ENCODE results near the gene RAB7A.
"Not testable (repeated sequence)": the region's sequence is repeated elsewhere in the genome, so short reads cannot be mapped to it uniquely, and the experiment has no call there.

RAB7A gene

GRCh38 chr3:128710816-128711433 is 15.1 kb upstream of the RAB7A start:
- DNase-seq (ENCODE audit: low read depth in 1 of 2, low spot score in 1 of 2): no peak

GRCh38 chr3:128712848-128713247 is 13.1 kb upstream of the RAB7A start:
- no peak for DNase-seq (ENCODE audit: low read depth in 1 of 2, low spot score in 1 of 2)

- DNase-seq (ENCODE audit: low read depth in 1 of 2, low spot score in 1 of 2): no peak
Measured at GRCh38 chr3:128714887-128715491, 11.0 kb upstream of the RAB7A start.

GRCh38 chr3:128718892-128719291 is 7.1 kb upstream of the RAB7A start:
- not testable (repeated sequence) for DNase-seq (ENCODE audit: low read depth in 1 of 2, low spot score in 1 of 2)

- DNase-seq (ENCODE audit: low read depth in 1 of 2, low spot score in 1 of 2): no peak
Measured at GRCh38 chr3:128720891-128721290, 5.1 kb upstream of the RAB7A start.

- no peak for DNase-seq (ENCODE audit: low read depth in 1 of 2, low spot score in 1 of 2)
Measured at GRCh38 chr3:128723477-128723876, 2.5 kb upstream of the RAB7A start.

GRCh38 chr3:128725547-128726022 is 398 bp upstream of the RAB7A start:
- no peak for DNase-seq (ENCODE audit: low read depth in 1 of 2, low spot score in 1 of 2)

GRCh38 chr3:128727059-128727458 is 1.1 kb downstream of the RAB7A start:
- no peak for DNase-seq (ENCODE audit: low read depth in 1 of 2, low spot score in 1 of 2)

- DNase-seq (ENCODE audit: low read depth in 1 of 2, low spot score in 1 of 2): no peak
Measured at GRCh38 chr3:128727485-128727884, 1.5 kb downstream of the RAB7A start.

- no peak for DNase-seq (ENCODE audit: low read depth in 1 of 2, low spot score in 1 of 2)
Measured at GRCh38 chr3:128727996-128728395, 2.0 kb downstream of the RAB7A start.

- DNase-seq (ENCODE audit: low read depth in 1 of 2, low spot score in 1 of 2): not testable (repeated sequence)
Measured at GRCh38 chr3:128728521-128728920, 2.5 kb downstream of the RAB7A start.

GRCh38 chr3:128730471-128730870 is 4.5 kb downstream of the RAB7A start:
- DNase-seq (ENCODE audit: low read depth in 1 of 2, low spot score in 1 of 2): no peak

- DNase-seq (ENCODE audit: low read depth in 1 of 2, low spot score in 1 of 2): no peak
Measured at GRCh38 chr3:128734523-128735189, 8.7 kb downstream of the RAB7A start.

GRCh38 chr3:128735287-128735686 is 9.3 kb downstream of the RAB7A start:
- no peak for DNase-seq (ENCODE audit: low read depth in 1 of 2, low spot score in 1 of 2)

GRCh38 chr3:128735884-128736283 is 9.9 kb downstream of the RAB7A start:
- DNase-seq (ENCODE audit: low read depth in 1 of 2, low spot score in 1 of 2): no peak

GRCh38 chr3:128736601-128737000 is 10.6 kb downstream of the RAB7A start:
- no peak for DNase-seq (ENCODE audit: low read depth in 1 of 2, low spot score in 1 of 2)

GRCh38 chr3:128740621-128741020 is 14.6 kb downstream of the RAB7A start:
- DNase-seq (ENCODE audit: low read depth in 1 of 2, low spot score in 1 of 2): no peak

GRCh38 chr3:128742821-128743594 is 17.0 kb downstream of the RAB7A start:
- no peak for DNase-seq (ENCODE audit: low read depth in 1 of 2, low spot score in 1 of 2)

GRCh38 chr3:128745742-128746141 is 19.8 kb downstream of the RAB7A start:
- DNase-seq (ENCODE audit: low read depth in 1 of 2, low spot score in 1 of 2): no peak

- DNase-seq (ENCODE audit: low read depth in 1 of 2, low spot score in 1 of 2): no peak
Measured at GRCh38 chr3:128746881-128747280, 20.9 kb downstream of the RAB7A start.

- DNase-seq (ENCODE audit: low read depth in 1 of 2, low spot score in 1 of 2): no peak
Measured at GRCh38 chr3:128748557-128748956, 22.6 kb downstream of the RAB7A start.

GRCh38 chr3:128749035-128749434 is 23.1 kb downstream of the RAB7A start:
- DNase-seq (ENCODE audit: low read depth in 1 of 2, low spot score in 1 of 2): no peak
